ENCODE measurements around the gene ZCCHC10. TPM values are rescaled to one million over a fixed set of nuclear protein-coding genes. Genes with fewer than 3 reads are reported as not detected.

ZCCHC10 gene
- total and polyA plus RNA-seq, 7 experiments from 2014 or later = 16.0 to 47.5 (median 21.9) TPM

DNA sequence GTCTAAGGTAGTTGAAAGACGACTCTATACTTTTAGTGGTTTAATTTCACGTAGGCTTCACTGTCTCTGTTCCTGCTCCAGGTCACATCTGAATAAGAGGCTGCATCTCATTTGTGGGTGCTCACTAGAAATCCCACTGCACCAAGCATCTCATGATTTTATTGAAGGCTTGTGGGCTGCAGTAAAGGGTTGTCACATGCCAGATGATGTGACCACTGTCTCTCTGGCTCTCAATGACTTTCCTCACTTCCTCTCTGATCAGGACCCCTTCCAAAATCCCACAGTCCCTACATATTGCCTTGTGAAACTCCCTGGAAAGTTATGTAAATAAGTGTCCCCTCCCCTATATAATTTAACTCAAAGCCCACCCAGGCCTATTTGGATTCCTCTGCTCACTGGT, 8.9 kb upstream of the ZCCHC10 start:
- POLR2A ChIA-PET = interaction anchor here (0.7 kb wide), 1 partner anchor 789 kb away, joined by 3 read pairs; no protein-coding TSS in a partner anchor

DNA sequence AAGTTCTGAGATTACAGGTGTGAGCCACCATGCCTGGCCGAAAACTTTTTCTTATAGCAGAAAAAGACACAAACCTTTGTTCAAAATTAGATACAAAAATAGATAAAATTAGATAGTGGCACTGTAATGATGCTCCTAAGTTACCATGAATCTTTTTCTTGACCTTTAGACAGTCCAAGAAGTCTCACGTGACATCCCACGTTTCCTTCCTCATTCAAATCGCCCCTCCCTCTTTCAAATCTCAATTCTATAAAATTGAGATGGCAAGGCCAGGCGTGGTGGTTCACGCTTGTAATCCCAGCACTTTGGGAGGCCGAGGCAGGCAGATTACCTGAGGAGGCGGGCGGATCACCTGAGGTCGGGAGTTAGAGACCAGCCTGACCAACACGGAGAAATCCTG, 7.7 kb upstream of the ZCCHC10 start:
- Mint-ChIP-seq H3K27me3 (peaks cover 0 to 22% (median 7%) of the 10 kb centered on the region in 5 donors), H3K9me3 (no peaks in the 10 kb centered on the region), H3K4me1 (peaks cover 0 to 5% (median 0%) of the 10 kb centered on the region in 7 donors), H3K36me3 (no peaks in the 10 kb centered on the region), H3K27ac (no peak overlapping the region), H3K4me3 (no peak overlapping the region)
- H3K9me3 ChIP-seq (ENCODE audit: control insufficient read depth in 2 of 3, low read length in 3 of 3) = no peaks in the 10 kb centered on the region
- ChIA-PET POLR2A (interaction anchor here (2.0 kb wide), 1 partner anchor 18 kb away, joined by 5 read pairs; the partner anchor contains the start of gene HSPA4), CTCF (no interaction called here)
- no peaks in the 10 kb centered on the region for H3K36me3 ChIP-seq (ENCODE audit: control insufficient read depth in 2 of 3, insufficient read depth in 3 of 3, low read length in 3 of 3)
- H3K4me1 ChIP-seq (ENCODE audit: control insufficient read depth in 2 of 2, insufficient read depth in 2 of 2, low read length in 2 of 2) = no peaks in the 10 kb centered on the region
- H3K27ac ChIP-seq (ENCODE audit: low read depth, low read length) = no peak overlapping the region
- intact Hi-C loops (cut with micrococcal nuclease) = no loop called here
- no peak for DNase-seq
- ATAC-seq = no peak
- no peaks in the 10 kb centered on the region for H3K27me3 ChIP-seq (ENCODE audit: control insufficient read depth in 2 of 2, insufficient read depth in 2 of 2, low read length in 2 of 2)
- no peak overlapping the region for H3K4me3 ChIP-seq (ENCODE audit: low read length)

More for the DNA sequence above, 8.9 kb upstream of the ZCCHC10 start:
- no peaks in the 10 kb centered on the region for H3K4me1 ChIP-seq (ENCODE audit: control insufficient read depth in 2 of 2, insufficient read depth in 2 of 2, low read length in 2 of 2)
- H3K36me3 ChIP-seq (ENCODE audit: control insufficient read depth in 2 of 3, insufficient read depth in 3 of 3, low read length in 3 of 3) = no peaks in the 10 kb centered on the region
- H3K4me3 ChIP-seq (ENCODE audit: low read length) = no peak overlapping the region
- no peaks in the 10 kb centered on the region for H3K9me3 Mint-ChIP-seq
- no peak overlapping the region for H3K27ac Mint-ChIP-seq
- intact Hi-C loops (cut with micrococcal nuclease) = no loop called here
- H3K9me3 ChIP-seq (ENCODE audit: control insufficient read depth in 2 of 3, low read length in 3 of 3) = no peaks in the 10 kb centered on the region
- no peak overlapping the region for H3K4me3 Mint-ChIP-seq
- ATAC-seq (no peak), DNase-seq (no peak)
- CTCF ChIA-PET = no interaction called here
- H3K36me3 Mint-ChIP-seq = no peaks in the 10 kb centered on the region
- no peaks in the 10 kb centered on the region for H3K27me3 ChIP-seq (ENCODE audit: control insufficient read depth in 2 of 2, insufficient read depth in 2 of 2, low read length in 2 of 2)
- H3K4me1 Mint-ChIP-seq = peaks cover 0 to 5% (median 0%) of the 10 kb centered on the region in 7 donors
- peaks cover 0 to 17% (median 7%) of the 10 kb centered on the region in 5 donors for H3K27me3 Mint-ChIP-seq
- H3K27ac ChIP-seq (ENCODE audit: low read depth, low read length) = no peak overlapping the region

DNA sequence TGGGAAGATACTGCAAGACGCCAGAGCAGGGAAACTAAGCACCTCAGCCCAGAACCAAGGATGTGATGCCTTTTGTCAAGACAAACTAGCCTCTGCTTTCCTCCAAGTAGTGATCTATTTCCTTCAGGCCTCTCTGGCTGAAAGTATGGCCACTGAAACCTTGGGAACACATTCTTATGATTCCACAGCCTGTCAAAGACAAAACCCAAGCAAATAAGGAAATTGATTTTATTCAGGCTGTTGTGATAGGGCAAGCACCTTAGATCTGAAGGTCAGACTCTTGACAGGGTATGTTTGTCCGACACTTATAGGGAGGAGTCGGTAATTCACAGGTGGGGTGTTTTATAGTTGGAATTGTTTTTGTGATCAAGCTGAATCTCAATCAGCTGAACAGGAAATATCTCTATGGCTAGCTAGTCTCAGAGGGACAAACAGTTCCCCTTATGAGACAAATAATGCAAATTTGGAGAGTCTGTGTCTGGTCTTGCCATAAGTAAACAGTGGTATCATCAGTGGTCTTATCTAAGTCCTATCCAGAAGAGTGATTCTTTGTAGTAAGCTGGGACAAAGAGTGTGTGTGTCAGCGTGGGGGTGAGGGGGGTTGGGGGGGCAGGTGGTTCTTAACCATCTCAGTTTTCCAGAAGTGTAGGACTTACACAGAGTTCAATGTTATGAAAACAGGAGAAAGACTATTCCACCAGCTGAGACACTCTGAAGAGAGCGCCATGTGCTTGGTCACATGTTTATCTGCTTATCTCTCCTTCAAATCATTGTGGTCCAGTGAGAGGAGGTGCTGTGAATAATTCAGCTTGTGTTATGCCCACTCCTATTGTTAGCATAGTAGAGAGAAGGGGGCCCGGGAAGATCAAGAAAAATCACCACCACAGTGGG, 6.7 kb upstream of the ZCCHC10 start:
- CTCF ChIA-PET = no interaction called here
- no peak overlapping the region for H3K4me3 ChIP-seq (ENCODE audit: low read length)
- peak; percentile 51 for ATAC-seq
- Mint-ChIP-seq H3K9me3 (no peaks in the 10 kb centered on the region), H3K4me3 (no peak overlapping the region), H3K27ac (no peak overlapping the region), H3K27me3 (peaks cover 0 to 23% (median 7%) of the 10 kb centered on the region in 5 donors), H3K4me1 (peaks cover 0 to 5% (median 0%) of the 10 kb centered on the region in 7 donors), H3K36me3 (no peaks in the 10 kb centered on the region)
- POLR2A ChIA-PET = interaction anchor here (2.0 kb wide), 1 partner anchor 19 kb away, joined by 5 read pairs; the partner anchor contains the start of gene HSPA4
- no peaks in the 10 kb centered on the region for H3K36me3 ChIP-seq (ENCODE audit: control insufficient read depth in 2 of 3, insufficient read depth in 3 of 3, low read length in 3 of 3)
- no peaks in the 10 kb centered on the region for H3K4me1 ChIP-seq (ENCODE audit: control insufficient read depth in 2 of 2, insufficient read depth in 2 of 2, low read length in 2 of 2)
- no peak for DNase-seq
- no peaks in the 10 kb centered on the region for H3K9me3 ChIP-seq (ENCODE audit: control insufficient read depth in 2 of 3, low read length in 3 of 3)
- H3K27ac ChIP-seq (ENCODE audit: low read depth, low read length) = no peak overlapping the region
- intact Hi-C loops (cut with micrococcal nuclease) = no loop called here
- no peaks in the 10 kb centered on the region for H3K27me3 ChIP-seq (ENCODE audit: control insufficient read depth in 2 of 2, insufficient read depth in 2 of 2, low read length in 2 of 2)

DNA sequence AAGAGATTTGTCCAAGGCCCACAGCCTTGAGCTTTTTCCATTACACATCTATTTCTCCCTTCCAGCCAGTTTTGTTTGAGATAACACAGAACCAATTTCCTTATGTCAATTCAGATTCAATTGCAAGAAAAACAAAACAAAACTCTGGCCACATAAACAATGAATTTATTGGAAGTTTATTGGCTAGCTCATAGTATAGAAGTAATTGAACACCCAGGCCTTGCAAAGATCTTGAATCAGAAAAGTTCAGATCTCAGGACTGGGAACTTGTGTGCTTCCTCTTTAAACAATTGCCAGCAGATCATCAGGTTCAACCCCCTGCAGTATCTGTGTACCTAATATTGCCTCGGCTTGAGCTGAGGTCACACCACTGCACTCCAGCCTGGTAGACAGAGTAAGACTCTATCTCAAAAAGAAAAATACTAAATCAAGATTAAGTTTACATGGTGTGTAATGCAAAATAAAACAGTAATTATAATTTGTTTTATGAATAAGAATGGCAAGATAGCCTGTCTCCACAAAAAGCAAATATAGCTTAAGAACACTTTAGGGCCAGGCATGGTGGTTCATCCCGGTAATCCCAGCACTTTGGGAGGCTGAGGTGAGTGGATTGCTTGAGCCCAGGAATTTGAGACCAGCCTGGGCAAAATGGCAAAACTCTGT, 4.1 kb upstream of the ZCCHC10 start:
- Mint-ChIP-seq H3K27ac (no peak overlapping the region), H3K4me1 (peaks cover 4 to 15% (median 12%) of the 10 kb centered on the region in 7 donors), H3K4me3 (no peak overlapping the region), H3K27me3 (peaks cover 0 to 21% (median 3%) of the 10 kb centered on the region in 5 donors), H3K9me3 (no peaks in the 10 kb centered on the region), H3K36me3 (peaks cover 0 to 3% (median 0%) of the 10 kb centered on the region in 5 donors)
- H3K4me3 ChIP-seq (ENCODE audit: low read length) = no peak overlapping the region
- H3K4me1 ChIP-seq (ENCODE audit: control insufficient read depth in 2 of 2, insufficient read depth in 2 of 2, low read length in 2 of 2) = peaks cover 3% of the 10 kb centered on the region in 2 donors
- ChIA-PET POLR2A (interaction anchor here (0.6 to 1.6 kb wide), 4 partner anchors 13 to 68 kb away, joined by 3 to 5 read pairs (median 4); partner anchors contain the start of genes AFF4 and HSPA4), CTCF (no interaction called here)
- no peak for DNase-seq
- intact Hi-C loops (cut with micrococcal nuclease) = no loop called here
- ATAC-seq = no peak
- no peaks in the 10 kb centered on the region for H3K9me3 ChIP-seq (ENCODE audit: control insufficient read depth in 2 of 3, low read length in 3 of 3)
- H3K27me3 ChIP-seq (ENCODE audit: control insufficient read depth in 2 of 2, insufficient read depth in 2 of 2, low read length in 2 of 2) = no peaks in the 10 kb centered on the region
- peaks cover 0 to 6% (median 0%) of the 10 kb centered on the region in 3 experiments for H3K36me3 ChIP-seq (ENCODE audit: control insufficient read depth in 2 of 3, insufficient read depth in 3 of 3, low read length in 3 of 3)
- no peak overlapping the region for H3K27ac ChIP-seq (ENCODE audit: low read depth, low read length)

DNA sequence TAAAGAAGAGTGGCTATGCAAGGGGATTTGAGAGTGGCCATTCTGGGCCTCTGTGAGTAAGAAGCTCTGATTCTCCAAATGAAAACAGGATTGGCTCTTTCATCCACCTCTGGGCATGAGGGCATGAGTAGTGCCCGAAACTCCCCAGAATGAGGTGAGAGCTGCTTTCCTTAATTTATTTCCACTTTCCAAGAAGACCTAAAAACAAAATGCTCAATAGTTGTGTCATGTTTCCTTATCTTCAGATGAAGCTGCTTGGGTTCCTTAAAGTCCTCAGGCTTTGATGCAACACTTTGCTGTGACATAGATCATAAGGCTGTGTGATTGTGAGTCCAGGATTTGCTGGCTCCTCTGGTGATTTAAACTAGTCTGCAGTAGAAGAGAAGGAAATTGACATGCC, 3.1 kb upstream of the ZCCHC10 start:
- Histone ChIP-seq H3K27ac (ENCODE audit: low read depth, low read length) (no peak overlapping the region), H3K4me1 (ENCODE audit: control insufficient read depth in 2 of 2, insufficient read depth in 2 of 2, low read length in 2 of 2) (peaks cover 4% of the 10 kb centered on the region in 2 donors), H3K4me3 (ENCODE audit: low read length) (no peak overlapping the region), H3K36me3 (ENCODE audit: control insufficient read depth in 2 of 3, insufficient read depth in 3 of 3, low read length in 3 of 3) (peaks cover 0 to 6% (median 0%) of the 10 kb centered on the region in 3 experiments), H3K9me3 (ENCODE audit: control insufficient read depth in 2 of 3, low read length in 3 of 3) (no peaks in the 10 kb centered on the region), H3K27me3 (ENCODE audit: control insufficient read depth in 2 of 2, insufficient read depth in 2 of 2, low read length in 2 of 2) (no peaks in the 10 kb centered on the region)
- no peak for ATAC-seq
- ChIA-PET CTCF (no interaction called here), POLR2A (interaction anchor here (1.6 kb wide), 1 partner anchor 65 kb away, joined by 4 read pairs; the partner anchor contains the start of gene AFF4)
- intact Hi-C loops (cut with micrococcal nuclease) = loop anchor here (5.0 to 10.0 kb wide), 2 partner anchors 735 to 737 kb away; partner anchors contain the start of gene SLC22A4 (in 2 of the 2)
- H3K9me3 Mint-ChIP-seq = no peaks in the 10 kb centered on the region
- H3K27ac Mint-ChIP-seq = no peak overlapping the region
- no peak overlapping the region for H3K4me3 Mint-ChIP-seq
- DNase-seq = no peak
- H3K27me3 Mint-ChIP-seq = peaks cover 0 to 15% (median 0%) of the 10 kb centered on the region in 5 donors
- peaks cover 8 to 26% (median 19%) of the 10 kb centered on the region in 7 donors for H3K4me1 Mint-ChIP-seq
- peaks cover 0 to 4% (median 0%) of the 10 kb centered on the region in 5 donors for H3K36me3 Mint-ChIP-seq

DNA sequence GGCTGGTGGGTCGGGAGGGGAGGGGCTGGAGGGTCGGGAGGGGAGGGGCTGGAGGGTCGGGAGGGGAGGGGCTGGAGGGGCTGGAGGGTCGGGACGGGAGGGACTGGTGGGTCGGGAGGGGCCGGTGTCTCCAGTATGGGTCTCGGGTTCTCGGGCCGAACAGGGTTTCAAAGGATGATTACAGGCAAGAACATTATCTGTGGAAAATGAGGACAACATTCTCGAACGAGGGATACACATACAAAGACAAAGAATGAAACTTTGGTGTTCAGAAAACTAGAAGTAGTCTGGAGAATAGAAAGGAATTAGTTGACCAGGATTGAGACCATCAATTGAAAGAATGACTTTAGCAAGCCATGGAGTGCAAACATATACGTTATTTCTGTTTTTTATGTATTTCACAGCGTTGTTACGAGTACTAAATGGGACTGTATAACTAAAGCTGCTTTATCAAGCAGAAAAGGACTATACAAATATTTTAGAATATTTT, 360 bp upstream of the ZCCHC10 start:
- intact Hi-C loops (cut with micrococcal nuclease) = loop anchor here (1.0 to 10.0 kb wide), 6 partner anchors 25 to 942 kb away; partner anchors contain the start of genes AFF4 (in 2 of the 2), GDF9 (in 2 of the 2), SLC22A4 (in 2 of the 2) and UQCRQ (in 2 of the 2)
- ATAC-seq (no peak), DNase-seq (peak in 1 of 9 donors; percentile 7)
- H3K27me3 Mint-ChIP-seq = peaks cover 0 to 8% (median 0%) of the 10 kb centered on the region in 5 donors
- H3K27me3 ChIP-seq (ENCODE audit: control insufficient read depth in 2 of 2, insufficient read depth in 2 of 2, low read length in 2 of 2) = no peaks in the 10 kb centered on the region
- H3K9me3 Mint-ChIP-seq = no peaks in the 10 kb centered on the region
- peak overlapping the region; percentile 99 for H3K4me3 ChIP-seq (ENCODE audit: low read length)
- H3K36me3 Mint-ChIP-seq = peaks cover 0 to 10% (median 7%) of the 10 kb centered on the region in 5 donors
- peak overlapping the region; percentile 92 to 98 (median 94) for H3K4me3 Mint-ChIP-seq
- peaks cover 0 to 6% (median 0%) of the 10 kb centered on the region in 3 experiments for H3K36me3 ChIP-seq (ENCODE audit: control insufficient read depth in 2 of 3, insufficient read depth in 3 of 3, low read length in 3 of 3)
- H3K4me1 Mint-ChIP-seq = peaks cover 14 to 37% (median 26%) of the 10 kb centered on the region in 7 donors
- ChIA-PET POLR2A (interaction anchor here (1.5 kb wide), 1 partner anchor 25 kb away, joined by 15 read pairs; the partner anchor contains the start of gene HSPA4), CTCF (no interaction called here)
- H3K27ac ChIP-seq (ENCODE audit: low read depth, low read length) = peak overlapping the region; percentile 96
- H3K9me3 ChIP-seq (ENCODE audit: control insufficient read depth in 2 of 3, low read length in 3 of 3) = no peaks in the 10 kb centered on the region
- peaks cover 4% of the 10 kb centered on the region in 2 donors for H3K4me1 ChIP-seq (ENCODE audit: control insufficient read depth in 2 of 2, insufficient read depth in 2 of 2, low read length in 2 of 2)
- H3K27ac Mint-ChIP-seq = peak overlapping the region; percentile 69 to 97 (median 89)
